PC-9 (cell line): Measurements from ENCODE around the gene PCED1B. TPM values are rescaled to one million over a fixed set of nuclear protein-coding genes. Genes with fewer than 3 reads are reported as not detected.
"Not testable (repeated sequence)": the region's sequence is repeated elsewhere in the genome, so short reads cannot be mapped to it uniquely, and the experiment has no call there.

Source experiments
- BruUV-seq: library from RNA; stranded (reverse); fragments of 400-500 nt; replicated peaks from 2 replicates; lab custom pipeline; 2021; lab: Mats Ljungman, UMichigan
- CTCF ChIA-PET: fragments of 300-600 bp; sonication (Branson Sonifier 250); formaldehyde crosslinking; loops from one replicate; lab custom pipeline; 2022; ENCODE audit warnings: antibody characterized with exemption; lab: Charles Lee
- POLR2A ChIA-PET: fragments of 300-600 bp; sonication (Branson Sonifier 250); formaldehyde crosslinking; loops from one replicate; lab custom pipeline; 2022; ENCODE audit warnings: antibody characterized with exemption; ENCODE audit not compliant: unreplicated experiment; lab: Charles Lee
- DNase-seq, 2 experiments: peaks; one replicate each; pipeline versions ENCODE4 v3.0.0 to v3.0.0-alpha.2; 2015 to 2022; ENCODE audit warnings: mixed read lengths in 1 of 2
- H2AFZ ChIP-seq: fragments of 200-600 bp; sonication (generic); 2 replicates; pipeline ENCODE4 v1.8.1; 2017; ENCODE audit warnings: antibody characterized with exemption
- H3F3A ChIP-seq: fragments of 200-600 bp; sonication (generic); 2 replicates; pipeline ENCODE4 v1.8.1; 2017; ENCODE audit warnings: antibody characterized with exemption, mild to moderate bottlenecking, low read depth; ENCODE audit not compliant: insufficient read depth
- H3K27ac ChIP-seq: fragments of 200-600 bp; sonication (generic); 2 replicates; pipeline ENCODE4 v1.6.1; 2016; ENCODE audit warnings: mixed run types
- H3K27me3 ChIP-seq: fragments of 200-600 bp; sonication (generic); 2 replicates; pipeline ENCODE4 v1.6.1; 2016; ENCODE audit warnings: low read depth, mixed run types; ENCODE audit not compliant: insufficient read depth
- H3K36me3 ChIP-seq: fragments of 200-600 bp; sonication (generic); 2 replicates; pipeline ENCODE4 v1.6.1; 2016; ENCODE audit warnings: low read depth, mixed run types
- H3K4me1 ChIP-seq: fragments of 200-600 bp; sonication (generic); replicated peaks from 2 replicates; pipeline ENCODE4 v1.6.1; 2016; ENCODE audit warnings: mixed run types; ENCODE audit not compliant: insufficient read depth
- H3K4me2 ChIP-seq: fragments of 200-600 bp; sonication (generic); 2 replicates; pipeline ENCODE4 v1.6.1; 2017; ENCODE audit warnings: mixed run types
- H3K4me3 ChIP-seq: fragments of 200-600 bp; sonication (generic); 2 replicates; pipeline ENCODE4 v1.6.1; 2016; ENCODE audit warnings: mixed run types
- H3K79me2 ChIP-seq: fragments of 200-600 bp; sonication (generic); 2 replicates; pipeline ENCODE4 v1.6.1; 2017; ENCODE audit warnings: low read depth, mixed run types
- H3K9me2 ChIP-seq: fragments of 200-600 bp; sonication (generic); 2 replicates; pipeline ENCODE4 v1.8.1; 2017; ENCODE audit warnings: mild to moderate bottlenecking; ENCODE audit not compliant: insufficient read depth
- H3K9me3 ChIP-seq: fragments of 200-600 bp; sonication (generic); 2 replicates; pipeline ENCODE4 v1.8.1; 2016; ENCODE audit warnings: low read depth; ENCODE audit not compliant: insufficient read depth
- H4K20me1 ChIP-seq: fragments of 200-600 bp; sonication (generic); 2 replicates; pipeline ENCODE4 v1.8.1; 2017; ENCODE audit not compliant: insufficient read depth
- EZH2 ChIP-seq: fragments of 200-600 bp; sonication (generic); IDR thresholded peaks from 2 replicates; pipeline ENCODE4 v1.8.0; 2017; ENCODE audit warnings: antibody characterized with exemption, low read depth
- intact Hi-C: fragments of 100-400 bp; cut with micrococcal nuclease; formaldehyde crosslinking; loops from one replicate; pipeline ENCODE4 v1.10.0; 2022; ENCODE audit not compliant: unreplicated experiment
- total RNA-seq: library from RNA; stranded (reverse); gene quantifications from 2 replicates; pipeline ENCODE4 v1.2.3, GENCODE V29; 2021
- TF ChIP-seq, protein P1 (sequence below): fragments of 200-600 bp; sonication (generic); conservative IDR thresholded peaks from 2 replicates; pipeline ENCODE4 v1.6.1; 2017; ENCODE audit warnings: mixed run types, antibody characterized with exemption, mild to moderate bottlenecking, moderate library complexity

The PCED1B gene
- total RNA-seq, 1 experiment from 2014 or later = 11.2 TPM

DNA sequence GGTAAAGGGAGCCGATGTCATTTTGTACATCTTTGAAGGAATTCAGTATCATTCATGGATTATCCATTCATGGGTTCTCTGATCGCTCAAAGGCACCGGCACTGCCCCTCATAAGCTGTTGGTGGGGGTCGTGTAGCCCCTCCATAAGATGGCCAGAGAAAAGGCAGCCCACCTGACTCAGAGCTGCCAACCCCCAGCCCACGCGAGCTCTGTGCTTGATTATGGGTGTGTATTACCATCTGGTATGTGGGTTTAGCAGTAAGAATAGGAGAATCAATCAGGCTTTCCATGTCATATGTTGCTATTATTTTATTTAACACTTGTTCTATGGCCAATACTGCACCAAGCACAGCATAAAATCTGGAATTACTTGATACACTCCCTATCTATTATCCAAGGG lies 32.4 kb downstream of the PCED1B start:
- no peaks in the 10 kb centered on the region for H3K9me3 ChIP-seq
- H3K9me2 ChIP-seq = no peaks in the 10 kb centered on the region
- CTCF ChIA-PET = no interaction called here
- intact Hi-C loops = no loop called here
- no peak for DNase-seq
- H3K36me3 ChIP-seq = no peaks in the 10 kb centered on the region
- no TSS peak for BruUV-seq
- H3K4me2 ChIP-seq = no peak overlapping the region
- H3K27ac ChIP-seq = no peak overlapping the region
- H3K27me3 ChIP-seq = no peaks in the 10 kb centered on the region
- POLR2A ChIA-PET = no interaction called here
- H4K20me1 ChIP-seq = no peaks in the 10 kb centered on the region
- TF ChIP-seq EZH2 = no peak
- TF ChIP-seq, protein P1, sequence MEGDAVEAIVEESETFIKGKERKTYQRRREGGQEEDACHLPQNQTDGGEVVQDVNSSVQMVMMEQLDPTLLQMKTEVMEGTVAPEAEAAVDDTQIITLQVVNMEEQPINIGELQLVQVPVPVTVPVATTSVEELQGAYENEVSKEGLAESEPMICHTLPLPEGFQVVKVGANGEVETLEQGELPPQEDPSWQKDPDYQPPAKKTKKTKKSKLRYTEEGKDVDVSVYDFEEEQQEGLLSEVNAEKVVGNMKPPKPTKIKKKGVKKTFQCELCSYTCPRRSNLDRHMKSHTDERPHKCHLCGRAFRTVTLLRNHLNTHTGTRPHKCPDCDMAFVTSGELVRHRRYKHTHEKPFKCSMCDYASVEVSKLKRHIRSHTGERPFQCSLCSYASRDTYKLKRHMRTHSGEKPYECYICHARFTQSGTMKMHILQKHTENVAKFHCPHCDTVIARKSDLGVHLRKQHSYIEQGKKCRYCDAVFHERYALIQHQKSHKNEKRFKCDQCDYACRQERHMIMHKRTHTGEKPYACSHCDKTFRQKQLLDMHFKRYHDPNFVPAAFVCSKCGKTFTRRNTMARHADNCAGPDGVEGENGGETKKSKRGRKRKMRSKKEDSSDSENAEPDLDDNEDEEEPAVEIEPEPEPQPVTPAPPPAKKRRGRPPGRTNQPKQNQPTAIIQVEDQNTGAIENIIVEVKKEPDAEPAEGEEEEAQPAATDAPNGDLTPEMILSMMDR = no peak
- H3K4me1 ChIP-seq = peaks cover 15% of the 10 kb centered on the region; the same call in 1 of the 2 replicates
- no peaks in the 10 kb centered on the region for H3K79me2 ChIP-seq
- no peaks in the 10 kb centered on the region for H3F3A ChIP-seq
- no peak overlapping the region for H3K4me3 ChIP-seq
- no peak overlapping the region for H2AFZ ChIP-seq

DNA sequence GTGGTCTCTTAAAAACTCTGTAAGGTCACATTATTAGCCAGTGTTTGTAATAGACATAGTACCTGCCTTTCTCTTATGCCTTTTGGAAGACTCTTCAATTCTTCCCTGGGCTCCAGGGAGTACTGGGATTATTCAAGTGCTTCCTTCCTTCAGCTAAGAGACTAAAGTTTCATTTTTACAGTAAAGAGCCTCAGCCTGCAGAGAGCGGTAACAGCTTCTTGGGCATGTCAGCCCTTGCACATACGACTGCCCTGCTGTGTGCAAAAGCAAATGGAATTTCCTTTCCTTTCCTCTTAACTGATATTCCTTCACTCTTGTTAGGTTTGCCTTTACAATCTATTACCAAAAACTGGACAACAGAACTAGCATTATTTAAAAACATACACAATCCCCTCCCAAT lies 33.3 kb downstream of the PCED1B start:
- H3K27ac ChIP-seq = no peak overlapping the region
- BruUV-seq = no TSS peak

DNA sequence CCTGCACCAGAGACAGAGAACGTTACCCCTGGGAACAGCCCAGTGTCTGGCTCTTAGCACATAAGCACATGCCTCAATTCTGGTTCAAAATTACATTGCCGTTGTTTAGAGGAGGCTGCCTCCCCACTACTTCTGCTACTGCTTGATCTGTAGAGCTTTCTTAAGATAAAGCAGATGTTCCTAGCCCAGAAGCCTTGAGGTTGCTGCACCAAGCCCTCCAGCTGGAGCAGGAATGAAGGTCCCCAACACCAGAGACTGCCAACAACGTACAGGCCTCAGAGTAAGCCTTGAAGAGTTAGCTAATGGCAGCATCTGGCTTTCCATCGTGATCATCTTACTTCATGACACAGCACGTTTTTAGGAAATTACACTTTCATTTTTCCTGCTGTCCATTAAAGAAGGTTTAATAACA lies 35.1 kb downstream of the PCED1B start:
- POLR2A ChIA-PET = no interaction called here

More for the DNA sequence above, 33.3 kb downstream of the PCED1B start:
- Histone ChIP-seq H3K79me2 (no peaks in the 10 kb centered on the region), H3K4me2 (no peak overlapping the region), H3K9me2 (no peaks in the 10 kb centered on the region), H4K20me1 (no peaks in the 10 kb centered on the region), H3K36me3 (no peaks in the 10 kb centered on the region), H2AFZ (no peak overlapping the region), H3F3A (no peaks in the 10 kb centered on the region), H3K4me1 (peaks cover 14% of the 10 kb centered on the region; the same call in 1 of the 2 replicates), H3K9me3 (no peaks in the 10 kb centered on the region; the same call in 1 of the 2 replicates), H3K4me3 (no peak overlapping the region), H3K27me3 (no peaks in the 10 kb centered on the region)
- intact Hi-C loops = no loop called here
- ChIA-PET POLR2A (no interaction called here), CTCF (no interaction called here)
- no peak for DNase-seq
- TF ChIP-seq, protein P1 = no peak
- no peak for TF ChIP-seq EZH2

DNA sequence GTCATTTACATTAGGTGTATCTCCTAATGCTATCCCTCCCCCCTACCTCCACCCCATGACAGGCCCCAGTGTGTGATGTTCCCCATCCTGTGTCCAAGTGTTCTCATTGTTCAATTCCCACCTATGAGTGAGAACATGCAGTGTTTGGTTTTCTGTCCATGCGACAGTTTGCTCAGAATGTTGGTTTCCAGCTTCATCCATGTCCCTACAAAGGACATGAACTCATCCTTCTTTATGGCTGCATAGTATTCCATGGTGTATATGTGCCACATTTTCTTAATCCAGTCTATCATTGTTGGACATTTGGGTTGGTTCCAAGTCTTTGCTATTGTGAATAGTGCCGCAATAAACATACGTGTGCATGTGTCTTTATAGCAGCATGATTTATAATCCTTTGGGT lies 37.9 kb downstream of the PCED1B start:
- intact Hi-C loops, H2AFZ ChIP-seq, H3K9me2 ChIP-seq: not testable (repeated sequence)

More for the DNA sequence above, 35.1 kb downstream of the PCED1B start:
- H3F3A ChIP-seq = no peaks in the 10 kb centered on the region
- H3K36me3 ChIP-seq = no peaks in the 10 kb centered on the region
- TF ChIP-seq, protein P1 = no peak
- no peak for TF ChIP-seq EZH2
- peaks cover 3% of the 10 kb centered on the region; the same call in 1 of the 2 replicates for H3K9me3 ChIP-seq
- no peaks in the 10 kb centered on the region for H3K9me2 ChIP-seq
- H3K4me1 ChIP-seq = 0 out of 2 replicates have a peak, but pooled peaks cover 6% of the 10 kb centered on the region
- CTCF ChIA-PET = no interaction called here
- H2AFZ ChIP-seq = no peak overlapping the region
- BruUV-seq = no TSS peak
- no peaks in the 10 kb centered on the region for H4K20me1 ChIP-seq
- H3K4me3 ChIP-seq = no peak overlapping the region
- H3K27ac ChIP-seq = no peak overlapping the region
- no peaks in the 10 kb centered on the region for H3K79me2 ChIP-seq
- H3K4me2 ChIP-seq = no peak overlapping the region
- no peaks in the 10 kb centered on the region for H3K27me3 ChIP-seq
- DNase-seq = no peak
- intact Hi-C loops = no loop called here

More for the DNA sequence above, 37.9 kb downstream of the PCED1B start:
- H4K20me1 ChIP-seq, H3K4me2 ChIP-seq, H3K27me3 ChIP-seq, CTCF ChIA-PET, DNase-seq, BruUV-seq, H3K4me1 ChIP-seq, H3K27ac ChIP-seq, H3K79me2 ChIP-seq, H3F3A ChIP-seq, H3K9me3 ChIP-seq, H3K4me3 ChIP-seq, H3K36me3 ChIP-seq, POLR2A ChIA-PET: not testable (repeated sequence)
